Activated CD4-positive, alpha-beta T cell treated with anti-CD3 and anti-CD28 coated beads, Interleukin-2, amount 50 U/mL, for 16 hours (primary cell): Measurements from ENCODE around the gene NHLH2.

ENCODE experiments used
- DNase-seq: peaks from one replicate; pipeline ENCODE4 v3.0.0-alpha.2; 2020

NHLH2 gene

GRCh38 chr1:115796897-115797296, 44.0 kb downstream of the NHLH2 start:
- DNase-seq: no peak

- no peak for DNase-seq
Measured at GRCh38 chr1:115796036-115796435, 44.9 kb downstream of the NHLH2 start.

GRCh38 chr1:115794976-115795639, 45.8 kb downstream of the NHLH2 start:
- no peak for DNase-seq

- no peak for DNase-seq
Measured at GRCh38 chr1:115793162-115793561, 47.8 kb downstream of the NHLH2 start.

GRCh38 chr1:115791816-115792215, 49.1 kb downstream of the NHLH2 start:
- no peak for DNase-seq

- DNase-seq: no peak
Measured at GRCh38 chr1:115790846-115791245, 50.1 kb downstream of the NHLH2 start.

- DNase-seq: no peak
Measured at GRCh38 chr1:115790356-115790755, 50.6 kb downstream of the NHLH2 start.
